GM20000 (cell line): ENCODE measurements around the gene XYLT1.

Experiments
- DNase-seq: peaks from one replicate; pipeline ENCODE4 v3.0.0; 2012; ENCODE audit warnings: low spot score
- TF ChIP-seq, protein P1 (sequence below): IDR thresholded peaks from 2 replicates; pipeline ENCODE4 v1.5.1; 2012; ENCODE audit warnings: mild to moderate bottlenecking, control low read depth; ENCODE audit errors: extremely low read depth, missing control alignments

The XYLT1 gene

DNA sequence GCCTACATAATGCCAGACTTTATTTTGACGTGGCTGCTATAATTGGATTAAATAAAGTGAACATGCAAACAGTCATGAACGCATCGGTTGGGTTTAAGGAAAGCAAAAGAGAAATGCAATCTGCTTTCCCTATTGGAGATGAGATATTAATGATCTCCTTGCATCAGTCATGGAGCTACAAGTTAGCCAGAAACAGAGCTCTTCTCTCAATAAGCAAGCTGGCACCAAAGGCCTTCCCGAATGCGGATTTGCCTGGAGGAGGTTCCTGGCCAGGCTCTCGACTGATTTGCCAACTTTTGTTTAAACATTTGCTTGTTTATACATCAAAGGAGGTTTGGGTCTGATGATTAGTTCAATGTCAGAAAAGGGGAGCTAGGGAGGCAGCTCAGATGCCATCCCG is 318.4 kb downstream of the XYLT1 start:
- no peak for DNase-seq
- TF ChIP-seq, protein P1, sequence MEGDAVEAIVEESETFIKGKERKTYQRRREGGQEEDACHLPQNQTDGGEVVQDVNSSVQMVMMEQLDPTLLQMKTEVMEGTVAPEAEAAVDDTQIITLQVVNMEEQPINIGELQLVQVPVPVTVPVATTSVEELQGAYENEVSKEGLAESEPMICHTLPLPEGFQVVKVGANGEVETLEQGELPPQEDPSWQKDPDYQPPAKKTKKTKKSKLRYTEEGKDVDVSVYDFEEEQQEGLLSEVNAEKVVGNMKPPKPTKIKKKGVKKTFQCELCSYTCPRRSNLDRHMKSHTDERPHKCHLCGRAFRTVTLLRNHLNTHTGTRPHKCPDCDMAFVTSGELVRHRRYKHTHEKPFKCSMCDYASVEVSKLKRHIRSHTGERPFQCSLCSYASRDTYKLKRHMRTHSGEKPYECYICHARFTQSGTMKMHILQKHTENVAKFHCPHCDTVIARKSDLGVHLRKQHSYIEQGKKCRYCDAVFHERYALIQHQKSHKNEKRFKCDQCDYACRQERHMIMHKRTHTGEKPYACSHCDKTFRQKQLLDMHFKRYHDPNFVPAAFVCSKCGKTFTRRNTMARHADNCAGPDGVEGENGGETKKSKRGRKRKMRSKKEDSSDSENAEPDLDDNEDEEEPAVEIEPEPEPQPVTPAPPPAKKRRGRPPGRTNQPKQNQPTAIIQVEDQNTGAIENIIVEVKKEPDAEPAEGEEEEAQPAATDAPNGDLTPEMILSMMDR, result no peak

DNA sequence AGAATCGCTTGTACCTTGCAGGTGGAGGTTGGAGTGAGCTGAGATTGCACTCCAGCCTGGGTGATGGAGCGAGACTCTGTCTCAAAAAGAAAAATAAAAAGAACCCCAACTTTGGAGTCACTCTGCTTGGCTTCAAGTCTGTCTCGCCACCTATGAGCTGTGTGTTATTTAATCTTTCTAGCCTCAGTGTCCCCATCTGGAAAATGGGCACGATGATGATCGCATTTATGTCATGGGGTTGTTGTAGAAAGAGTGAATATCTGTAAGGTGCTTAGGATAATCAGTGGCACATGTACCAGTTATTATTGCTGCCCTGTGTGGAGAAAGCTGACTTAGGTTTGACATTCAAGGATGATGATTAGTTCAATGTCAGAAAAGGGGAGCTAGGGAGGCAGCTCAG is 319.4 kb downstream of the XYLT1 start:
- no peak for DNase-seq
- TF ChIP-seq, protein P1, result no peak

DNA sequence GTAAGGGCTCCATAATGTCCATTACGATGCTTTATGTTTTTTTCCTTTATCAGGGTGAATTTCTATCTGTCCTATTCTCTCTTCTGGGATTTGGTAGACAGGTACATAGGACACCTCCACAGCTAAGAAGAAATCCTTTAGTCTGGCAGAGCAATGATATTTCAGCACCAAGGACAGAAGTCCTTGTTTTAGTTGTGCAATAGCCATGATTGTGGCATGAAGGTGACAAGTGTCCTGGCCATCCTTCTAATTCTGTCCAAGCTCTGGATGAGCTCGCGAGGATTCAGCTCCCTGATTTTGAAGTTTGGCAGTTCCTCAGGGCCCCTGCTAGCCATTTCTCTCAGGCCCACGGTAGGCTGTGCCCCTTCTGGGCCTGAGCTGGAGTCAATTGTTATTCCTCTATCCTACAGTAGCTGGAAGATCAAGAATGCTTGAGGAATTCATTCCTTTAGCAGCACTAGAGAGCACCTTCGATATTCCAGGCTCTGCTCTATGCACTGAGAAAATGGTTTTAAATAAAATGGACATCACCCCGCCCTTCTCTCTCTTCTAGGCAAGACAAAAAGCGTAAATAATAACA is 320.8 kb downstream of the XYLT1 start:
- TF ChIP-seq, protein P1, result no peak
- no peak for DNase-seq

DNA sequence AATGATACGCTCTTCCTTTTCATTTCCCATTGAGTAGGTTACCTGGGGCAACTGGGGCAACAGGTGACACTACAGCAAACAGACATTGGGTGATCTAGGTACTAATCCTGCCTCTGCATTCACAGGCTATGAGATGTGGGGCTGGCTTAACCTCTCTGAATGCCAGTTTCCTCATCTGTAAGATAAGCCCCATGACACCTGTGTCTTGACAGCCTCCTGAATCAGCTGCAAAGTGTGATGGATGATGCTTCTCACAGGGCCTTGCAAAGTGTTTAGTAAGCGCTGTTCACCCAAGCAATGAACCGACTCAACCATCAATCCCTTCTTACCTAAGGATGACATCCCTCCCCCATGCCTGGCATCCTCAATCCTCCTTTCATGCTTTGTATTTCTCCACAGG is 322.8 kb downstream of the XYLT1 start:
- DNase-seq, result no peak
- TF ChIP-seq, protein P1, result no peak

DNA sequence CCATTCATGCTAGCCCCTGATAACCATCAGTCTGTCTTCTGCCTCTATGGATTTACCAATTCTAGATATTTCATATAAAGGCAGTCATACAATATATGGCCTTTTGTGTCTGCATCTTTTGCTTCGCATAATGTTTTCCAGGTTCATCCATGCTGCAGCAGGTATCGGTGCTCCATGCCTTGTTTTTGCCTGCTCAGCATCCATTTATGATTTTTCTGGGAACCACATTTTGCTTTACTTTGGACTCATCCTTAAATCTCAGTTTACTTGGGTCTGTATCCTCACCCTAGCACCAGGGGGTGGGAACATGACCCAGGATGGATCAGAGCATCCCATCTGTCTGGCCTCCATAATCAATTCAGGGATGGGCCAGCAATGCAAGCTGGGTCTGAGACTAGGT is 325.7 kb downstream of the XYLT1 start:
- TF ChIP-seq, protein P1, result no peak
- no peak for DNase-seq

DNA sequence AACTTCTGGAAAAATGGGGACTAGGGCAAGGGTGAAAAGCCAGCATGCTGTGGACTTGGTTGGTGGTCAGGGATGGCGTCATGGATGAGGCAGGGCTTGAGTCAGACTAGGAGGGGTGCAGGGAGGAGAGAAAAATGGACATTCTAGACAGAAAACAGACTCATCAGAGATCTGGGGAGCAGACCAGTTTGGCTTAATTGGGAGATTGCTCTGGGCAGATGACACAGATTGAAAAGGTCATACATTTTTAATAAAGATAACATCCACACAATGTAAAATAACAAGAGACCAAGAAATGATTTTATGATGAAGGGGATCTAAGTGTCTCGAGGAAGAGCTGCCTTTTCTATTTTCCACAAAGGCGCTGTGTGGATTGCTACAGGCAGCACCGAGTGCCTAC is 326.3 kb downstream of the XYLT1 start:
- TF ChIP-seq, protein P1, result no peak
- no peak for DNase-seq

DNA sequence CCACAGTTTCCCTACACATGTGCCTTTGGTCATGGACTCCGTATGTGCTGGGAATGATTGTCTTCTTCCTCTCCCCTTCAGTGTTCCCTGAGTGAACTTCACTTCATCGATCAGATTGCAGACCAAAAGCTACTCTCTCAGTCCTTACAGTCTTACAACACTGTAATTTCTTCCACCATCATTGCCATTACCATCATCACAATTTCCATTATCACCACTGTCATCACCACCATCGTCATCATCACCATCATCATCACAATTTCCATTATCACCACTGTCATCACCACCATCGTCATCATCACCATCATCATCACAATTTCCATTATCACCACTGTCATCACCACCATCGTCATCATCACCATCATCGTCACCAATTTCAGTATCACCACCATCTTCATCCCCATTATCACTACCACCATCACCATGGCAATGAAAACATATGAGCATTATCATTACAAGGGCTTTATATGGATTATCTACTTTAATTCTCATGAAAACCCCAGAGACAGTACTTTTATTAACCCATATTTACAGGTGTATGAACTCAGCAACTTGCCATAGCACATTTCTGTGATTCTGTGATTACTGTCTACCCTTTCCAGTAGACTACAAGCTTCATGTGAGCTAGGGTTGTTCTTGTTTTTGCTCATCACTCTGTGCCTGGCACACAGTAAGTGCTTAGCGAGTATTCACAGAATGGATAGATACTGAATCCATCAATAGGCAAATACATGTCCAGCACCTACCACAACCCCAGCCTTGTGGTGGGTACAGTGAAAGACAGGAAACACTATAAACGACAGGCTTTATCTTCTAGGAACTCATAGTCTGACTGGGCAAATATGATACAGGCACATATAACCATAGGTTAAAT is 327.0 kb downstream of the XYLT1 start:
- TF ChIP-seq, protein P1, result no peak

More for the DNA sequence above, 327.0 kb downstream of the XYLT1 start:
- DNase-seq, result no peak
